HL-60 (cell line): Measurements from ENCODE around the gene ANGPTL1.

Experiments
- POLR2AphosphoS5 ChIP-seq: IDR thresholded peaks from 2 replicates; pipeline ENCODE4 v1.6.1; 2012; ENCODE audit warnings: low read depth
- SPI1 ChIP-seq: IDR thresholded peaks from 2 replicates; pipeline ENCODE4 v1.6.1; 2012; ENCODE audit warnings: low read depth, mild to moderate bottlenecking, borderline replicate concordance
- TF ChIP-seq, protein P1 (sequence below): IDR thresholded peaks from one replicate; pipeline ENCODE4 v1.5.1; 2011; ENCODE audit warnings: low read length, control low read depth, inconsistent platforms; ENCODE audit not compliant: insufficient read depth
- TF ChIP-seq, protein P2 (sequence below): IDR thresholded peaks from 2 replicates; pipeline ENCODE4 v1.6.1; 2012; ENCODE audit warnings: low read depth; ENCODE audit not compliant: insufficient replicate concordance

DNA sequence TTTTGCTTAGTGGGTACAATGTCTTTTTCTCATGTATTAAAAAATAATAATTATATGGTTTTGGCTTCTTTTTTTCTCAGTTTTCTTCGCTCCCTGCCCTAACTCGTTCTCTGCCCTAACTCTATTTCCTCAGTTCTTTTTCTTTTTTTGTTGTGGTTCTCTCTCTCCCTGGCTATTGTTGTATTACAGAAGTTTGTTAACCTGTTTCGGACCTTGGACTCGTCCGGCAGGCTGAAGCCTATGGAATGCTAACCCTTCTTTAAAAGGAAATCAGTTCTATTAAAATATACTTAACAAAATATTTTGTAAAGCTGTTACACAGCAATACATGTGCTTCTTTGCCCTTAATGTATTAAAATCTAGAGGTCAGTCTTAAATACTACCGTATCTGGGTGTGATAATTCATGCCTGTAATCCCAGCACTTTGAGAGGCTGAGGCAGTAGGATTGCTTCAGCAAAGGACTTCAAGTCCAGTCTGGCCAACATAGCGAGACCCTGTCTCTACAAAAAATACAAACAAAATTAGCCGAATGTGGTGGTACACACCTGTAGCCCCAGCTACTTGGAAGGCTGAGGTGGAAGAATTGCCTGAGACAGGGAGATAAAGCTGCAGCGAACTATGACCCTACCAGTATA lies 64.1 kb downstream of the ANGPTL1 start:
- TF ChIP-seq, protein P1, sequence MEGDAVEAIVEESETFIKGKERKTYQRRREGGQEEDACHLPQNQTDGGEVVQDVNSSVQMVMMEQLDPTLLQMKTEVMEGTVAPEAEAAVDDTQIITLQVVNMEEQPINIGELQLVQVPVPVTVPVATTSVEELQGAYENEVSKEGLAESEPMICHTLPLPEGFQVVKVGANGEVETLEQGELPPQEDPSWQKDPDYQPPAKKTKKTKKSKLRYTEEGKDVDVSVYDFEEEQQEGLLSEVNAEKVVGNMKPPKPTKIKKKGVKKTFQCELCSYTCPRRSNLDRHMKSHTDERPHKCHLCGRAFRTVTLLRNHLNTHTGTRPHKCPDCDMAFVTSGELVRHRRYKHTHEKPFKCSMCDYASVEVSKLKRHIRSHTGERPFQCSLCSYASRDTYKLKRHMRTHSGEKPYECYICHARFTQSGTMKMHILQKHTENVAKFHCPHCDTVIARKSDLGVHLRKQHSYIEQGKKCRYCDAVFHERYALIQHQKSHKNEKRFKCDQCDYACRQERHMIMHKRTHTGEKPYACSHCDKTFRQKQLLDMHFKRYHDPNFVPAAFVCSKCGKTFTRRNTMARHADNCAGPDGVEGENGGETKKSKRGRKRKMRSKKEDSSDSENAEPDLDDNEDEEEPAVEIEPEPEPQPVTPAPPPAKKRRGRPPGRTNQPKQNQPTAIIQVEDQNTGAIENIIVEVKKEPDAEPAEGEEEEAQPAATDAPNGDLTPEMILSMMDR: no peak
- TF ChIP-seq, protein P2, sequence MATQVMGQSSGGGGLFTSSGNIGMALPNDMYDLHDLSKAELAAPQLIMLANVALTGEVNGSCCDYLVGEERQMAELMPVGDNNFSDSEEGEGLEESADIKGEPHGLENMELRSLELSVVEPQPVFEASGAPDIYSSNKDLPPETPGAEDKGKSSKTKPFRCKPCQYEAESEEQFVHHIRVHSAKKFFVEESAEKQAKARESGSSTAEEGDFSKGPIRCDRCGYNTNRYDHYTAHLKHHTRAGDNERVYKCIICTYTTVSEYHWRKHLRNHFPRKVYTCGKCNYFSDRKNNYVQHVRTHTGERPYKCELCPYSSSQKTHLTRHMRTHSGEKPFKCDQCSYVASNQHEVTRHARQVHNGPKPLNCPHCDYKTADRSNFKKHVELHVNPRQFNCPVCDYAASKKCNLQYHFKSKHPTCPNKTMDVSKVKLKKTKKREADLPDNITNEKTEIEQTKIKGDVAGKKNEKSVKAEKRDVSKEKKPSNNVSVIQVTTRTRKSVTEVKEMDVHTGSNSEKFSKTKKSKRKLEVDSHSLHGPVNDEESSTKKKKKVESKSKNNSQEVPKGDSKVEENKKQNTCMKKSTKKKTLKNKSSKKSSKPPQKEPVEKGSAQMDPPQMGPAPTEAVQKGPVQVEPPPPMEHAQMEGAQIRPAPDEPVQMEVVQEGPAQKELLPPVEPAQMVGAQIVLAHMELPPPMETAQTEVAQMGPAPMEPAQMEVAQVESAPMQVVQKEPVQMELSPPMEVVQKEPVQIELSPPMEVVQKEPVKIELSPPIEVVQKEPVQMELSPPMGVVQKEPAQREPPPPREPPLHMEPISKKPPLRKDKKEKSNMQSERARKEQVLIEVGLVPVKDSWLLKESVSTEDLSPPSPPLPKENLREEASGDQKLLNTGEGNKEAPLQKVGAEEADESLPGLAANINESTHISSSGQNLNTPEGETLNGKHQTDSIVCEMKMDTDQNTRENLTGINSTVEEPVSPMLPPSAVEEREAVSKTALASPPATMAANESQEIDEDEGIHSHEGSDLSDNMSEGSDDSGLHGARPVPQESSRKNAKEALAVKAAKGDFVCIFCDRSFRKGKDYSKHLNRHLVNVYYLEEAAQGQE: no peak
- TF ChIP-seq POLR2AphosphoS5 (no peak), SPI1 (no peak)
